ENCODE results near the gene BHMT.

BHMT gene

DNA sequence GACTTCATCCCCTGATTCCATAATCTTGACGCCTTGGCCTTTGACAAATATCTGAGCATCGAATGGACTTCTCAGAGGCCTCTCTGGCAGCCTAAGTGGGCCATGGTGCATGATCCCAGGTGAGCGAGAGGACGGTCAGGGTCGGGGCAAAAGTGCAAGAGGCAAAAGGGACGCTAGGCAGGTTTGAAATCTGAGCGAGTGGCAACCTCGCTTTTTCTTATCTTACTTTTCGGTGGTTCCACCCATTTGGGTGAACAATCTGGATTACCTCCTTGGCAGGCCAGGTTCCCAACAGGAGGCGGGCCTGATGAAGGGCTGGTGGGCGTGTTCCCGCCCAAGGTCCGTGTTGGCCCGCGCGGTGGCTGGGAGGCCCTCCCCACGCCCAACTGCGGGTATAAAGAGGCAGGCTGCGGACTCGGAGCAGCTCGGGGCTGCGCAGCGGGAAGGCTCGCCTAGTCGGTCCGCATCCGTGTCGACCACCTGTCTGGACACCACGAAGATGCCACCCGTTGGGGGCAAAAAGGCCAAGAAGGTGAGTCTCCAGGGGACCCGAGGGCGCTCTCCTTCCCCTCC lies at the start of gene BHMT:
BHMT (plus strand) TSS at position 423 of the 573 bp plus-strand sequence; CDS start at position 500, 77 bp downstream.
- Mint-ChIP-seq H3K4me1 (peaks cover 7% of the 10 kb centered on the region), H3K36me3 (no peaks in the 10 kb centered on the region), H3K27ac (no peak within 1 kb of the TSS), H3K9me3 (no peaks in the 10 kb centered on the region), H3K27me3 (peaks cover 60% of the 10 kb centered on the region), H3K4me3 (no peak within 1 kb of the TSS)
- no peak for ATAC-seq

DNA sequence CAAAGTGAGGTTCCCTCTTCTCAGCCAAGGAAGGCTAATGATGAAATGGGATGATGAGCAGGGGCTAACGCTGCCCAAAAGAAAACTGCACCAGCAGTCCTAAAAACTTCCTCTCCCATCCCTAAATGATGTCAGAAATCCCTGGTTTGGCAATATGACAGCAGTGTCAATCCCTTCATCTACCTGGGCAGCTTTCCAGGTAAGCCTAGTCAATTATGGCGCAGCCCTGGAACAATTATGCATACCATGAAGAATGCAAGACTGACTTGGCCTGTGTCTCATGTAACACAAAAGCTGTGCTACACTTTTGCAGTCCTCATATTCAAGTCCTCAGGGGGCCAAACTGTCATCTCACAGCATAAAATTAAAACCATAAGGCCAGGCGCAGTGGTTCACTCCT lies 49.2 kb upstream of the BHMT start:
- H3K9me3 Mint-ChIP-seq = no peaks in the 10 kb centered on the region
- H3K4me1 Mint-ChIP-seq = no peaks in the 10 kb centered on the region
- no peak for ATAC-seq
- H3K27ac Mint-ChIP-seq = no peak overlapping the region
- no peak overlapping the region for H3K4me3 Mint-ChIP-seq
- H3K27me3 Mint-ChIP-seq = no peaks in the 10 kb centered on the region
- H3K36me3 Mint-ChIP-seq = no peaks in the 10 kb centered on the region

- ATAC-seq = no peak
- Mint-ChIP-seq H3K9me3 (peaks cover 3% of the 10 kb centered on the region), H3K36me3 (no peaks in the 10 kb centered on the region), H3K27ac (no peak within 1 kb of the TSS), H3K27me3 (peaks cover 50% of the 10 kb centered on the region), H3K4me1 (no peaks in the 10 kb centered on the region), H3K4me3 (no peak within 1 kb of the TSS)
Observed at GRCh38 chr5:79069488-79070349, 41.9 kb upstream of the BHMT start, which contains the start of the genes BHMT2 and DMGDH. TSS of gene BHMT2 (plus strand) at chr5:79069767. CDS start at chr5:79069783, 16 bp downstream. TSS of gene DMGDH (minus strand) at chr5:79069674. CDS start at chr5:79069620, 54 bp downstream.

- no peaks in the 10 kb centered on the region for H3K4me1 Mint-ChIP-seq
- ATAC-seq = no peak
- H3K27me3 Mint-ChIP-seq = peaks cover 50% of the 10 kb centered on the region
- H3K27ac Mint-ChIP-seq = no peak overlapping the region
- H3K4me3 Mint-ChIP-seq = no peak overlapping the region
- peaks cover 3% of the 10 kb centered on the region for H3K9me3 Mint-ChIP-seq
- no peaks in the 10 kb centered on the region for H3K36me3 Mint-ChIP-seq
Observed at GRCh38 chr5:79070350-79070667, 41.3 kb upstream of the BHMT start.

GRCh38 chr5:79074641-79075040 lies 37.0 kb upstream of the BHMT start:
- H3K27me3 Mint-ChIP-seq = peaks cover 38% of the 10 kb centered on the region
- ATAC-seq = peak; percentile 24

GRCh38 chr5:79075646-79076426 lies 35.8 kb upstream of the BHMT start:
- no peaks in the 10 kb centered on the region for H3K36me3 Mint-ChIP-seq
- H3K9me3 Mint-ChIP-seq = no peaks in the 10 kb centered on the region
- peaks cover 28% of the 10 kb centered on the region for H3K27me3 Mint-ChIP-seq
- H3K4me1 Mint-ChIP-seq = no peaks in the 10 kb centered on the region
- H3K27ac Mint-ChIP-seq = no peak overlapping the region
- no peak overlapping the region for H3K4me3 Mint-ChIP-seq
- ATAC-seq = no peak

More at GRCh38 chr5:79074641-79075040, 37.0 kb upstream of the BHMT start:
- H3K27ac Mint-ChIP-seq = no peak overlapping the region
- H3K9me3 Mint-ChIP-seq = no peaks in the 10 kb centered on the region
- H3K4me1 Mint-ChIP-seq = no peaks in the 10 kb centered on the region
- H3K4me3 Mint-ChIP-seq = no peak overlapping the region
- H3K36me3 Mint-ChIP-seq = no peaks in the 10 kb centered on the region

DNA sequence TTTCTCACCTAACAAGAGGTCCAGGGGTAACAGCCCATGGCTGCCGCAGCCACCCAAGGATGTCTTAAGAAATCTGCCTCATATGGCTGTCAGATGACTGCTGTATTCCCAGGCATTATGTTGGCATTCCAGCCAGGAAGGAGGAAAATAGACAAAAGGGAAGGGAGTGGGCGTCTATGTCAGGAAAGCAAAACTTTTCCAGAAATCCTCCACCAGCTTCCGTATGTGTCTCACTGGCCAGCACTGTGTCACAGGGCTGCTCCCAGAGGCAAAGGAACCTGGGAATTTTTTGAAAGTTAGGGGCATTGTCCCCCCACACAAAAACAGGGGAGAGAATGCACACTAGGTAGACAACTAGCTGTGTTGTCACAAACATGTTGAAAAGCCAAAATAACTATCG lies 34.8 kb upstream of the BHMT start:
- Mint-ChIP-seq H3K4me1 (no peaks in the 10 kb centered on the region), H3K27me3 (peaks cover 18% of the 10 kb centered on the region), H3K36me3 (no peaks in the 10 kb centered on the region), H3K4me3 (no peak overlapping the region), H3K9me3 (no peaks in the 10 kb centered on the region), H3K27ac (no peak overlapping the region)
- no peak for ATAC-seq

DNA sequence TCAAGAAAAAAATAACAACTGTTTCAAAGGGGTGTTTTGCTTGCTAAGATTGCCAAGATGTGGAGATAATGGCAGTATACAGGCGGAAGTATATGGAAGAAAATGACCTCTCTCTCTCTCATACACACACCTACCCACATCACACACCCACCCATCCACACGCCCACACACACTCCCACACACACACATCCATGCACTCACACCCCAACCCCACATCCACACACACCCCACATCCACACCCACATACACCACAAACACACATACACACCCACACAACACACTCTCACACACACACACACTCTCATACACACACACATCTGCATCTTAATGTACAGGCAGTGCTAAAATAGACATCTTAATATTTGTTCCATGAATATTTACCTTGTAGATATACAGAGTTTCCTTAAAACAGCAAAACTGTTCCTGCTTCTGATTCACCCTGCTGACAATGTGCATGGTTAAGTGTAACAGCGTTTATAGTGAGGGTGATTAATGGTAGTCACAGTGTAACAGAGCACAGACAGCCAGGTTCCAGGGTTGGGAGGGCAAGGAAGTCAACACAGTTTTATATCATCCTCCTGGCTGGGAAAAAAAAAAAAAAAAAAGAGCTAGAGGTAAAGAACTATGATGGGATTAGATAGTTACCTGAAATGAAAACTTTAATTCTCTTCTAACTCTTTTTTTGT lies 33.8 kb upstream of the BHMT start:
- H3K27ac Mint-ChIP-seq = no peak overlapping the region
- no peak for ATAC-seq
- H3K4me1 Mint-ChIP-seq = no peaks in the 10 kb centered on the region
- no peak overlapping the region for H3K4me3 Mint-ChIP-seq
- peaks cover 8% of the 10 kb centered on the region for H3K27me3 Mint-ChIP-seq
- no peaks in the 10 kb centered on the region for H3K9me3 Mint-ChIP-seq
- H3K36me3 Mint-ChIP-seq = no peaks in the 10 kb centered on the region

DNA sequence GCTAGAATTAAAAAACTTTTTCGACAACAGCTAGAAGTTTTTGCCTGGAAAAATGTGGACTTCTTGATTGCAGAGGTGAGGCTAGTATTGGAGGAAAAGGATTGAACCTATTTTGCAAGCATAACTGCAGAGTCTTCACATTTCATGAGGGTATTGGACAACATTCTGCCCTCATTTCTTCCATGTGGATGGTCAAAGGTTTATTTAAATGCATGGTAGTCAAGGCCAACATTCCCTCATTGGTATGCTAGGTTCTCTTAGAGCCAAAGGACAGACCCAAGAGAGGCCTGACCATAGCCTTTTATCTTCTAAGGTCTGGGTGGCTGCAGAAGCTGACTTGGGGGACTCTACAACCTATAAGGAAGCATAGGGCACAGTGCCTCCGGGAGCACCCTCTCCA lies 30.8 kb upstream of the BHMT start:
- H3K4me3 Mint-ChIP-seq = no peak overlapping the region
- H3K9me3 Mint-ChIP-seq = no peaks in the 10 kb centered on the region
- H3K36me3 Mint-ChIP-seq = no peaks in the 10 kb centered on the region
- no peak overlapping the region for H3K27ac Mint-ChIP-seq
- H3K4me1 Mint-ChIP-seq = no peaks in the 10 kb centered on the region
- H3K27me3 Mint-ChIP-seq = no peaks in the 10 kb centered on the region
- ATAC-seq = no peak

- Mint-ChIP-seq H3K27me3 (no peaks in the 10 kb centered on the region), H3K27ac (no peak overlapping the region), H3K36me3 (no peaks in the 10 kb centered on the region), H3K4me3 (no peak overlapping the region), H3K4me1 (no peaks in the 10 kb centered on the region), H3K9me3 (no peaks in the 10 kb centered on the region)
- ATAC-seq = no peak
Observed at GRCh38 chr5:79081779-79082178, 29.8 kb upstream of the BHMT start.

DNA sequence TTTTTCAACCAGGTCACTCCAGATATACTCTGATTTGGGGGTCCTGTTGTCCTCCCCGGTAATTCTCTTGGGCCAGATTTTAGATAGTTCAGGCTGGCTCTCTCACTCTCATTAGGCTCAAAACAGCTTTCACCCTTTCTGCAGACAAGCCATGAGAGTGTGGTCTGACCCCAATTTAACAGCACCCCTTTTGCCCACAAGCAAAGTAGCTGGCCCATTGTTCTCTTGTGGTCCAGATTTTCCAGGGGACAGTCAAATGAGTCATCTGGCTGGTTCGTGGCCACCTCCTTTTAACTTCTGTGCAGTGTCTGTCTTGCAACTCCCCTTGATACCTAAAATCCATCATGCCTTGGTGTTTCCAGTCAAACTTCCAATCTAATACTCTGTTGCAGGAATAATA lies 25.5 kb upstream of the BHMT start:
- Mint-ChIP-seq H3K36me3 (no peaks in the 10 kb centered on the region), H3K27me3 (no peaks in the 10 kb centered on the region), H3K27ac (no peak overlapping the region), H3K4me1 (no peaks in the 10 kb centered on the region), H3K9me3 (no peaks in the 10 kb centered on the region), H3K4me3 (no peak overlapping the region)
- no peak for ATAC-seq

DNA sequence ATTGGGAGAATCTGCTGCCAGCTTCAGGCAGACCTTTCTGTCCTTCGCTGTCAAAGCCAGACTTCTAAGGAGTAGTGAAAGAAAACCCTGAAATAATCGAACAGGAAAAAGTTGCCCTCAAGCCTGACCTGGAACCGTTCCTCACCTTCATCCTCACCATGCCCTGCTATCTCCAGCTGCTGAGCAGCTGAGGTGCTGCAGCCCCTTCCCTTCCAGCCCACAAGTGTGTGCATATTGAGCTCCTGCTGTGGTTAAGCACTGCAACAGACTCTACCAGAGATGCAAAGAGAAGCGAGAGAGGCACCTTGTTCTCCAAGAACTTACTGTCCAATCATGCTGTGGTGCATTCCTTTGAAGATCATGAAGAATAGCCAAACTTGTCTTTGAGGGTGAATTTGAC lies 23.1 kb upstream of the BHMT start:
- H3K27me3 Mint-ChIP-seq = no peaks in the 10 kb centered on the region
- no peaks in the 10 kb centered on the region for H3K36me3 Mint-ChIP-seq
- no peak overlapping the region for H3K27ac Mint-ChIP-seq
- H3K9me3 Mint-ChIP-seq = no peaks in the 10 kb centered on the region
- H3K4me1 Mint-ChIP-seq = no peaks in the 10 kb centered on the region
- ATAC-seq = no peak
- no peak overlapping the region for H3K4me3 Mint-ChIP-seq

- no peaks in the 10 kb centered on the region for H3K4me1 Mint-ChIP-seq
- H3K4me3 Mint-ChIP-seq = no peak overlapping the region
- H3K9me3 Mint-ChIP-seq = no peaks in the 10 kb centered on the region
- H3K36me3 Mint-ChIP-seq = no peaks in the 10 kb centered on the region
- ATAC-seq = no peak
- no peaks in the 10 kb centered on the region for H3K27me3 Mint-ChIP-seq
- no peak overlapping the region for H3K27ac Mint-ChIP-seq
Observed at GRCh38 chr5:79091064-79091463, 20.5 kb upstream of the BHMT start.

DNA sequence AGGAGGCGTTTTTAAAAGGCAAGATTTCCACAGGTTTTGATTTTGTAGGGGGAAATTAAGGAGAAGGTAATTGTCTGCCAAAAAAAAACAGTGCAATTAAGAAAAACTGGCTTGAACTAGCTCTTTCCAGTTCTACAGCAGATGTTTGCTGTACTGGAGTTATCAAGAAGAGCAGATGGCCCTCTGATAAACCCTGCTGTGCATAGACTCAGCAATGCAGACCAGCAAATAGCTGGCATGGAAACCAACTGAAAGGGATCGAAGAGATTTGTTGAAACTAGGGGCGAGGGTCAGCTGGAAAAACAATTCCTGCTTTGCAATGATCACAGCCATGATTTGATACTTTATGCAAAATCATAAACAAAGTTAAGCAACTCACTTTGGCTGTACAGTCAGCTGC lies 17.8 kb upstream of the BHMT start:
- H3K4me1 Mint-ChIP-seq = no peaks in the 10 kb centered on the region
- no peaks in the 10 kb centered on the region for H3K9me3 Mint-ChIP-seq
- no peaks in the 10 kb centered on the region for H3K36me3 Mint-ChIP-seq
- H3K27me3 Mint-ChIP-seq = no peaks in the 10 kb centered on the region
- no peak overlapping the region for H3K27ac Mint-ChIP-seq
- H3K4me3 Mint-ChIP-seq = no peak overlapping the region
- no peak for ATAC-seq

DNA sequence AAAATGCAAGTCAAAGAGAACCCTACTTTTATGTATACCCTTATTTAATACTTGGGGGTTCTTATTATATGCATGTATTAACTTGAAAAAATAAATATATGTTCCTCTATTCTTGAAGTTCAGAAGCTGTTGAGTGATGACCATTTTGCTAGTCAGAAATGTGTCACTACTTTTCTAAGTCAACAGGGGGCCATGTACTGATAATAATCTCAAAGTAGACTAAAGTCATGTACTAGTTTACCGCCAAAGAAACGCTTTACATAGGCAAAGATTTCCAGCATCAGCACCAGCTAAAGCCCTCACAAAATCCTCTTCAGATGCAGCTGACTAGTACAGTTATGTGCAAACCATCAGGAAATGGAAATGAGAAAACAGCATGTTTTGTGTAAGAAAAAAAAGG lies 5.7 kb upstream of the BHMT start:
- H3K27ac Mint-ChIP-seq = no peak overlapping the region
- no peak for ATAC-seq
- no peaks in the 10 kb centered on the region for H3K4me1 Mint-ChIP-seq
- no peak overlapping the region for H3K4me3 Mint-ChIP-seq
- H3K36me3 Mint-ChIP-seq = no peaks in the 10 kb centered on the region
- H3K9me3 Mint-ChIP-seq = no peaks in the 10 kb centered on the region
- peaks cover 68% of the 10 kb centered on the region for H3K27me3 Mint-ChIP-seq

Measured in stimulated activated memory B cell treated with anti-CD40 and anti-IgM and Interleukin-4, amounts not matched to agents 10 μg/mL and 1 μg/mL and 100 μg/mL, for 72 hours (primary cell).